ENCODE data around the gene COL4A6.

GRCh38 chrX:108439426-108439942 lies 1.3 kb upstream of the COL4A6 start, which contains the start of gene COL4A5:
- TF ChIP-seq POLR2AphosphoS5 (IDR thresholded peaks at IDR 0.05; ENCODE audit: borderline replicate concordance, low read depth, low read length) (no peak), EZH2 (IDR thresholded peaks at IDR 0.05) (no peak), FOXP2 (optimal IDR thresholded peaks at IDR 0.05; ENCODE audit: control extremely low read depth, extremely low read length, insufficient read depth) (no peak)
